DMS 273 treated with DMSO at 0.1 percent for 48 hours (cell line): ENCODE data around the gene NF2.
"Not testable (repeated sequence)": the region's sequence is repeated elsewhere in the genome, so short reads cannot be mapped to it uniquely, and the experiment has no call there.

Experiments used
- DNase-seq: peaks from one replicate; lab custom pipeline; 2025; lab: John Stamatoyannopoulos, UW

NF2 gene

GRCh38 chr22:29596408-29596807, 7.0 kb upstream of the NF2 start:
- no peak for DNase-seq

- DNase-seq: not testable (repeated sequence)
Observed at GRCh38 chr22:29597871-29598683, 5.4 kb upstream of the NF2 start.

- DNase-seq: no peak
Observed at GRCh38 chr22:29598684-29599020, 4.8 kb upstream of the NF2 start.

- no peak for DNase-seq
Observed at GRCh38 chr22:29604076-29604360, 585 bp downstream of the NF2 start.

GRCh38 chr22:29605527-29605850, 2.1 kb downstream of the NF2 start:
- no peak for DNase-seq

- DNase-seq: no peak
Observed at GRCh38 chr22:29606320-29606719, 2.9 kb downstream of the NF2 start.

- no peak for DNase-seq
Observed at GRCh38 chr22:29607426-29607825, 4.0 kb downstream of the NF2 start.

- DNase-seq: no peak
Observed at GRCh38 chr22:29609139-29609538, 5.7 kb downstream of the NF2 start.

GRCh38 chr22:29610780-29611179, 7.3 kb downstream of the NF2 start:
- DNase-seq: no peak

GRCh38 chr22:29615705-29616327, 12.4 kb downstream of the NF2 start:
- no peak for DNase-seq

- DNase-seq: no peak
Observed at GRCh38 chr22:29617922-29618629, 14.6 kb downstream of the NF2 start.

- no peak for DNase-seq
Observed at GRCh38 chr22:29621761-29622526, 18.5 kb downstream of the NF2 start.

- DNase-seq: no peak
Observed at GRCh38 chr22:29623059-29623458, 19.6 kb downstream of the NF2 start.

- DNase-seq: no peak
Observed at GRCh38 chr22:29623553-29624169, 20.2 kb downstream of the NF2 start.

- no peak for DNase-seq
Observed at GRCh38 chr22:29625090-29625825, 21.8 kb downstream of the NF2 start.

GRCh38 chr22:29626497-29627195, 23.2 kb downstream of the NF2 start:
- no peak for DNase-seq

- no peak for DNase-seq
Observed at GRCh38 chr22:29627196-29627535, 23.7 kb downstream of the NF2 start.

GRCh38 chr22:29628996-29629902, 25.8 kb downstream of the NF2 start:
- no peak for DNase-seq

- no peak for DNase-seq
Observed at GRCh38 chr22:29629903-29630516, 26.6 kb downstream of the NF2 start.

- no peak for DNase-seq
Observed at GRCh38 chr22:29630987-29631386, 27.6 kb downstream of the NF2 start.
